ENCODE data around the gene PCDHB16. TPM values are rescaled to one million over a fixed set of nuclear protein-coding genes. Genes with fewer than 3 reads are reported as not detected.
"Not testable (repeated sequence)": the region's sequence is repeated elsewhere in the genome, so short reads cannot be mapped to it uniquely, and the experiment has no call there.

The PCDHB16 gene
- total RNA-seq, 2 donors from 2014 or later = 0.18 to 4.4 TPM

GRCh38 chr5:141180313-141180712 is 1.9 kb upstream of the PCDHB16 start:
- Histone ChIP-seq H3K4me1 (replicated peaks) (no peaks in the 10 kb centered on the region), H3K27ac (no peak overlapping the region), H3K9me3 (peaks cover 3% of the 10 kb centered on the region), H3K27me3 (replicated peaks; ENCODE audit: insufficient read depth) (no peaks in the 10 kb centered on the region), H3K4me3 (no peak overlapping the region), H3K36me3 (no peaks in the 10 kb centered on the region)
- no peak for DNase-seq (ENCODE audit: low spot score)
- intact Hi-C loops (cut with DNase I) = no loop called here
- WGBS = 12% methylated on average over 1 of the region's 1 CpG
- TF ChIP-seq POLR2AphosphoS5 (IDR thresholded peaks at IDR 0.05) = no peak
- no peak for TF ChIP-seq CTCF (IDR thresholded peaks at IDR 0.05)
- no peak for TF ChIP-seq POLR2A (IDR thresholded peaks at IDR 0.05)

GRCh38 chr5:141184117-141184855 is 2.1 kb downstream of the PCDHB16 start:
- H3K27ac ChIP-seq; H3K36me3 ChIP-seq; intact Hi-C loops (cut with DNase I); H3K9me3 ChIP-seq; H3K27me3 ChIP-seq (replicated peaks; ENCODE audit: insufficient read depth); DNase-seq (ENCODE audit: low spot score); H3K4me1 ChIP-seq (replicated peaks); H3K4me3 ChIP-seq: not testable (repeated sequence)
- WGBS = 26% methylated on average over 38 of the region's 69 CpGs

GRCh38 chr5:141186897-141187512 is 4.8 kb downstream of the PCDHB16 start, which contains the start of gene PCDHB9:
PCDHB9 (plus strand) TSS chr5:141187161; CDS start chr5:141187319, 158 bp downstream.
- Histone ChIP-seq H3K36me3 (no peaks in the 10 kb centered on the region), H3K9me3 (peaks cover 3% of the 10 kb centered on the region), H3K27me3 (replicated peaks; ENCODE audit: insufficient read depth) (no peaks in the 10 kb centered on the region), H3K4me1 (replicated peaks) (no peaks in the 10 kb centered on the region), H3K27ac (no peak within 1 kb of the TSS), H3K4me3 (no peak within 1 kb of the TSS)
- WGBS = 13% methylated on average over 9 of the region's 9 CpGs
- no peak for DNase-seq (ENCODE audit: low spot score)
- intact Hi-C loops (cut with DNase I) = no loop called here
- TF ChIP-seq POLR2A (IDR thresholded peaks at IDR 0.05) (no peak), POLR2AphosphoS5 (IDR thresholded peaks at IDR 0.05) (no peak), CTCF (IDR thresholded peaks at IDR 0.05) (no peak)

- H3K4me3 ChIP-seq; H3K36me3 ChIP-seq; DNase-seq (ENCODE audit: low spot score); H3K9me3 ChIP-seq; H3K4me1 ChIP-seq (replicated peaks); H3K27me3 ChIP-seq (replicated peaks; ENCODE audit: insufficient read depth); intact Hi-C loops (cut with DNase I); H3K27ac ChIP-seq: not testable (repeated sequence)
- 16% methylated on average over 4 of the region's 37 CpGs for WGBS
These were observed 6.5 kb downstream of the PCDHB16 start for GRCh38 chr5:141188682-141189081.

GRCh38 chr5:141189131-141189530 is 6.9 kb downstream of the PCDHB16 start:
- H3K4me1 ChIP-seq (replicated peaks); DNase-seq (ENCODE audit: low spot score); H3K36me3 ChIP-seq; H3K4me3 ChIP-seq; H3K27ac ChIP-seq; H3K27me3 ChIP-seq (replicated peaks; ENCODE audit: insufficient read depth); H3K9me3 ChIP-seq; intact Hi-C loops (cut with DNase I): not testable (repeated sequence)
- 30% methylated on average over 24 of the region's 35 CpGs for WGBS

- TF ChIP-seq CTCF (IDR thresholded peaks at IDR 0.05) (peak in 1 of 4 experiments; percentile 10), POLR2A (IDR thresholded peaks at IDR 0.05) (no peak), POLR2AphosphoS5 (IDR thresholded peaks at IDR 0.05) (no peak)
- 6% methylated on average over 10 of the region's 10 CpGs for WGBS
- Histone ChIP-seq H3K4me1 (replicated peaks) (no peaks in the 10 kb centered on the region), H3K27me3 (replicated peaks; ENCODE audit: insufficient read depth) (no peaks in the 10 kb centered on the region), H3K27ac (no peak within 1 kb of the TSS), H3K4me3 (no peak within 1 kb of the TSS), H3K36me3 (no peaks in the 10 kb centered on the region), H3K9me3 (no peaks in the 10 kb centered on the region)
- DNase-seq (ENCODE audit: low spot score) = no peak
- intact Hi-C loops (cut with DNase I) = loop anchor here (10.0 kb wide), 1 partner anchor 373 kb away; no protein-coding TSS in a partner anchor
These were observed 10.0 kb downstream of the PCDHB16 start, which contains the start of gene PCDHB10 for GRCh38 chr5:141192110-141192725. PCDHB10 (plus strand) TSS chr5:141192353; CDS start chr5:141192553, 200 bp downstream.

GRCh38 chr5:141194332-141194731 is 12.1 kb downstream of the PCDHB16 start:
- not testable (repeated sequence) for DNase-seq (ENCODE audit: low spot score); H3K4me1 ChIP-seq (replicated peaks); H3K27ac ChIP-seq; H3K36me3 ChIP-seq; H3K4me3 ChIP-seq; H3K27me3 ChIP-seq (replicated peaks; ENCODE audit: insufficient read depth); H3K9me3 ChIP-seq
- 24% methylated on average over 13 of the region's 37 CpGs for WGBS
- intact Hi-C loops (cut with DNase I) = loop anchor here (10.0 kb wide), 1 partner anchor 370 kb away; no protein-coding TSS in a partner anchor
